IPS-18a (cell line): Measurements from ENCODE around the gene IL21.

Experiments used
- H3K27ac ChIP-seq: one replicate; pipeline ENCODE4 v1.5.1; 2013; ENCODE audit warnings: low read length
- H3K27me3 ChIP-seq: one replicate; pipeline ENCODE4 v1.6.1; 2013; ENCODE audit warnings: mild to moderate bottlenecking, low read length; ENCODE audit not compliant: control insufficient read depth, insufficient read depth
- H3K36me3 ChIP-seq: one replicate; pipeline ENCODE4 v1.6.1; 2013; ENCODE audit warnings: low read depth, low read length; ENCODE audit not compliant: control insufficient read depth
- H3K4me1 ChIP-seq: one replicate; pipeline ENCODE4 v1.6.1; 2013; ENCODE audit warnings: low read depth, low read length; ENCODE audit not compliant: control insufficient read depth
- H3K4me3 ChIP-seq: one replicate; pipeline ENCODE4 v1.5.1; 2013; ENCODE audit warnings: low read length
- H3K9ac ChIP-seq: one replicate; pipeline ENCODE4 v1.6.1; 2013; ENCODE audit warnings: mild to moderate bottlenecking, low read length, moderate library complexity
- H3K9me3 ChIP-seq: one replicate; pipeline ENCODE4 v1.6.1; 2013; ENCODE audit warnings: low read depth, low read length; ENCODE audit not compliant: control insufficient read depth

Gene IL21

DNA sequence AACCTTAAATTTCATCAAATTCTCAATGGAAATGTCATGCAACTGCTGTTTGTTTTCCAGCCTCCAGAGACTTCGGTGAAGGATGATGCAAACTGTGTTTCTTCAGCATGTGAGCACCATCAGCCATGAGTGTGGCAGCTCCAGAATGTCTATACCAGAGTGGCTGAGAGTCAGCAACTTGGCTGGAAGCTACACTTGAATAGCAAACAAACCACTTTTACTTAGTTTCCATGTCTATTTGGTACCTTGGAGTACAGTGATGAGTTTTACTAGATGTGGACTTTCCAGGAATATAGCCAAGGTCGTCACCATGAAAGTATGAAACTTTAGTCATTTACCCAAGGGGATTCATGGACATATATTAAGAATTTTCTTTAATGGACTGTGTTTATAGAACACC is 4.3 kb upstream of the IL21 start:
- H3K9me3 ChIP-seq, result no peaks in the 10 kb centered on the region
- H3K27me3 ChIP-seq, result no peaks in the 10 kb centered on the region

GRCh38 chr4:122624205-122624604 is 3.3 kb upstream of the IL21 start:
- no peak overlapping the region for H3K9ac ChIP-seq
- H3K36me3 ChIP-seq, result no peaks in the 10 kb centered on the region
- no peaks in the 10 kb centered on the region for H3K4me1 ChIP-seq
- H3K9me3 ChIP-seq, result no peaks in the 10 kb centered on the region
- H3K27me3 ChIP-seq, result no peaks in the 10 kb centered on the region
- no peak overlapping the region for H3K27ac ChIP-seq
- H3K4me3 ChIP-seq, result no peak overlapping the region

More for the DNA sequence above, 4.3 kb upstream of the IL21 start:
- Histone ChIP-seq H3K4me1 (no peaks in the 10 kb centered on the region), H3K9ac (no peak overlapping the region), H3K36me3 (no peaks in the 10 kb centered on the region), H3K27ac (no peak overlapping the region), H3K4me3 (no peak overlapping the region)

GRCh38 chr4:122623637-122624166 is 2.8 kb upstream of the IL21 start:
- H3K27ac ChIP-seq, result no peak overlapping the region
- H3K9ac ChIP-seq, result no peak overlapping the region
- no peak overlapping the region for H3K4me3 ChIP-seq
- H3K4me1 ChIP-seq, result no peaks in the 10 kb centered on the region
- H3K9me3 ChIP-seq, result no peaks in the 10 kb centered on the region
- H3K36me3 ChIP-seq, result no peaks in the 10 kb centered on the region
- H3K27me3 ChIP-seq, result no peaks in the 10 kb centered on the region

DNA sequence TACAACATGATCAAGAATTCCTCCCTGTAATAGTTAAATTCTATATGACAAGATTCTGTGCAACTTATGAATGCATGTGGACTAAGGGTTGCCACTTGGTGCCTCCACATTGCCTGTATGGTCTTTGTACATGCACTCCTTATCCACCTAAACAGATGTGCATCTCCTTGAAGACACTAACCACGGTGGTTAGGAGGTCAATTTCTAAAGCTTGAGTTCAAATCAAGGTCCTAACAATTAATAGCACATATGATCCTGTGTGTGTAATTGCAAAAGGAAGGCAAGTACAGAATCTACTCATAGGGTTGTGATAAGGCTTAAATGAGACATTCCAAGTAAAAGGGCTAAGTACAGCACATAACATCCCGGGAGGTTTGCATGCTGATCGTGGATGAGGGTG is 1.5 kb upstream of the IL21 start:
- peaks cover 8% of the 10 kb centered on the region for H3K4me1 ChIP-seq
- H3K9me3 ChIP-seq, result no peaks in the 10 kb centered on the region
- H3K27ac ChIP-seq, result no peak overlapping the region
- no peaks in the 10 kb centered on the region for H3K27me3 ChIP-seq
- H3K36me3 ChIP-seq, result no peaks in the 10 kb centered on the region
- no peak overlapping the region for H3K9ac ChIP-seq
- no peak overlapping the region for H3K4me3 ChIP-seq

GRCh38 chr4:122619611-122620010 is 1.3 kb downstream of the IL21 start:
- Histone ChIP-seq H3K4me1 (peaks cover 12% of the 10 kb centered on the region), H3K27ac (no peak overlapping the region), H3K27me3 (no peaks in the 10 kb centered on the region), H3K9ac (no peak overlapping the region), H3K4me3 (no peak overlapping the region), H3K36me3 (no peaks in the 10 kb centered on the region), H3K9me3 (no peaks in the 10 kb centered on the region)

GRCh38 chr4:122617597-122618593 is 3.0 kb downstream of the IL21 start:
- H3K9ac ChIP-seq, result no peak overlapping the region
- no peak overlapping the region for H3K27ac ChIP-seq
- H3K9me3 ChIP-seq, result no peaks in the 10 kb centered on the region
- no peaks in the 10 kb centered on the region for H3K27me3 ChIP-seq
- no peak overlapping the region for H3K4me3 ChIP-seq
- H3K36me3 ChIP-seq, result no peaks in the 10 kb centered on the region
- peaks cover 12% of the 10 kb centered on the region for H3K4me1 ChIP-seq

DNA sequence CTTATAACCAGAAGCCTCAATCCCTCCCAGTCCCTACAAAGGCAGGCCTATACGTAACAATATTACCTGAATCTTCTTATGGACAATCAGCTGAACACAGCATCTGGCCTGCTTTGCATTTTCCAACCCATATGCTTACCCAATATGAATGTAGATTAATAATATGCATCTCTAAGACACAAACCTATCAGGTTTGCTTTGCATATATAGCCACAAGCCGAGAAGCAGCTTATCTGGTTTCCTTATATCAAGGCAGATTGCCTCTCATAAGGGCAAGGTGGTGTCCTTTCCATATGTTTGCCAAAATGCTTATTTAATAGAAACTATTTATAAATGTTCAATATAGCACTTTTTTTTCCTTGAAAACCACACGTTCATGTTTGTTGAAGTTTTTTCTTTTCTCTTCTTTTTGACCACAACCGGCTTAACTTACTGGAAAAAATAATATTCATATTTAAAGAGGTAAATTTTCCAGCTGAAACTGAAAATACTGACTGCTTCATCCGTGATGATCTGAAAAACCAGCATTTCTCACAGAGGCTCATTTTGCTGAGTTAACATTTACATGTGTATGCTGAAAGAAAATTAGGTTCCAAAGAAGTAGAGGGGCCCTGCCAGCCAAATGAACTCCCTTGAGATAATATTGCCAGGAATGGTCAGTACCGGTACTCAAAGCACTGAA is 3.8 kb downstream of the IL21 start:
- no peak overlapping the region for H3K27ac ChIP-seq
- H3K9ac ChIP-seq, result no peak overlapping the region
- H3K9me3 ChIP-seq, result no peaks in the 10 kb centered on the region
- H3K27me3 ChIP-seq, result no peaks in the 10 kb centered on the region
- H3K4me3 ChIP-seq, result no peak overlapping the region
- H3K4me1 ChIP-seq, result peaks cover 12% of the 10 kb centered on the region
- no peaks in the 10 kb centered on the region for H3K36me3 ChIP-seq

DNA sequence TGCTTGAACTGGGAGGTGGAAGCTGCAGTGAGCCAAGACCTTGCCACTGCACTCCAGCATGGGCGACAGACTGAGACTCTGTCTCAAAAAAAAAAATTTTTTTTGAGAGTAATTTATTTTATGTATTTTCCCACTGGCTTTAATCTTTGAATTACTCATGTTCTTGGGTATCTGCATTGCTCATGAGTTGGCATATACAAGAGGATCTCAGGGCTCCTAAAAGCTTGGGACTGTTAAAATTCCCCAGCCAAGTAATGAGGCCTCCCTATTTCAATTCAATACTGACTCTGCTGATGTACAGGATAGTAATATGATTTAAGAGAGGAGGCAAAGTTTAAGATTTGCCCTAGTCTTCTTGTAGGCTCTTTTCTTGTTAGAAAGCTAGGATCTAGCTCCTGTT is 6.2 kb downstream of the IL21 start:
- Histone ChIP-seq H3K27ac (no peak overlapping the region), H3K27me3 (no peaks in the 10 kb centered on the region), H3K4me3 (no peak overlapping the region), H3K4me1 (peaks cover 12% of the 10 kb centered on the region), H3K9me3 (no peaks in the 10 kb centered on the region), H3K36me3 (no peaks in the 10 kb centered on the region), H3K9ac (no peak overlapping the region)

- Histone ChIP-seq H3K27me3 (no peaks in the 10 kb centered on the region), H3K36me3 (no peaks in the 10 kb centered on the region), H3K9me3 (no peaks in the 10 kb centered on the region), H3K4me1 (peaks cover 5% of the 10 kb centered on the region), H3K4me3 (no peak overlapping the region), H3K9ac (no peak overlapping the region), H3K27ac (no peak overlapping the region)
These were observed 8.3 kb downstream of the IL21 start for GRCh38 chr4:122612540-122612939.

DNA sequence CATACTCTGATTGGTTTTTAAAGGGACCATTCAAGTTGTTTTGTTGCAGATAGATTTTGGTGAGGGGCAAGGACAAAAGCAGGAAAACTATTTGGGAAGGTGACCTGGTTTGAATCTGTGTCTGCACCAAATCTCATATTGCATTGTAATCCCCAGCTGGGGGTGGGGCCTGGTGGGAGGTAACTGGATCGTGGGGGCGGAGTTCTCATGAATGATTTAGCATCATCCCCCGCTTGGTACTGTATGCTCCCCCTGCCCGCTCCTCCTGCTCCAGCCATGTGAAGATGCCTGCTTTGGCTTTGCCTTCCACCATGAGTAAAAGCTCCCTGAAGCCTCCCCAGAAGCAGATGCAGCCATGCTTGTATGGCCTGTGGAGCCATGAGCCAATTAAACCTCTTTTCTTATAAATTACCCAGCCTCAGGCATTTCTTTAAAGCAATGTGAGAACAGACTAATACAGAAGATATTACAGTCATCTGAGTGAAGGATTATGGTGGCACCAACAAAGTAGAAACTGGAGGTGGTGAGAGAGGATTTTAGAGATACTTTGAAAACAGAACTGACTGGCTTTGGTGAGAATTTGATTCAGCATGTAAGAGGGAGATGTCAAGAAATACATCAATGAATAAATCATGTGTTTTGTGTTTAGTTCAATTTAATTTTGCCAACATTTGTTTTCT is 14.4 kb downstream of the IL21 start:
- Histone ChIP-seq H3K4me1 (peaks cover 8% of the 10 kb centered on the region), H3K9me3 (no peaks in the 10 kb centered on the region), H3K9ac (no peak overlapping the region), H3K36me3 (no peaks in the 10 kb centered on the region), H3K27me3 (no peaks in the 10 kb centered on the region), H3K27ac (no peak overlapping the region), H3K4me3 (no peak overlapping the region)

DNA sequence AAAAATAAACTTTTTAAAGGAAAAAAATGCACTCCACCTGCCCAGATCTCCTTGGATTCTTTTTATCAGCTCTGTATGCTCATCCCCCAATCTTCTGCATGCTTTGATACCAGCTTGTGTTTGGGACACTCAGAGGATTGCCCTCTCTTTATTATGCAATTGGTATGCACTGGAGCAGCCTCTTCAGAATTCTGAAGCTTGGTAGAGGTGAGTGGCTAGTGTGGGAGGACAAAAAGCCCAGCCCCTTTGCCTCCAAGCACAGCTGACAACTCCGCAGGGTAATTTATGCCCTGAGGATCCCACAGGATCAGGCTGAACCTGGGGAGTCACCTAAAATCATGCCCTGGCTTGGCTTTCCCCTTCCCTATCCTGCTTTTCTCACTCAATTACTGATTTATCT is 16.7 kb downstream of the IL21 start:
- H3K27ac ChIP-seq, result no peak overlapping the region
- peaks cover 8% of the 10 kb centered on the region for H3K4me1 ChIP-seq
- no peak overlapping the region for H3K4me3 ChIP-seq
- H3K9me3 ChIP-seq, result no peaks in the 10 kb centered on the region
- H3K36me3 ChIP-seq, result no peaks in the 10 kb centered on the region
- no peaks in the 10 kb centered on the region for H3K27me3 ChIP-seq
- H3K9ac ChIP-seq, result no peak overlapping the region
